Measurements from ENCODE around the gene BEST3.

BEST3 gene

GRCh38 chr12:69689638-69690037 lies 9.5 kb downstream of the BEST3 start:
- DNase-seq (ENCODE audit: low spot score), result no peak
- H3K27ac ChIP-seq, result peak overlapping the region; percentile 80
- POLR2A ChIA-PET (ENCODE audit: low non-redundant PET), result no interaction called here
- TF ChIP-seq CTCF (conservative IDR thresholded peaks at IDR 0.05; ENCODE audit: low read depth), result no peak
- CTCF ChIA-PET, result no interaction called here

- ChIA-PET CTCF (interaction anchor here (0.6 kb wide), 1 partner anchor 16 kb away, joined by 4 read pairs; no protein-coding TSS in a partner anchor), POLR2A (ENCODE audit: low non-redundant PET) (no interaction called here)
- DNase-seq (ENCODE audit: low spot score), result peak; percentile 88
- no peak for TF ChIP-seq CTCF (conservative IDR thresholded peaks at IDR 0.05; ENCODE audit: low read depth)
- peak overlapping the region; percentile 80 for H3K27ac ChIP-seq
Observed at GRCh38 chr12:69688471-69689427, 10.4 kb downstream of the BEST3 start.

GRCh38 chr12:69688021-69688420 lies 11.1 kb downstream of the BEST3 start:
- DNase-seq (ENCODE audit: low spot score), result peak; percentile 38
- ChIA-PET POLR2A (ENCODE audit: low non-redundant PET) (no interaction called here), CTCF (no interaction called here)
- TF ChIP-seq CTCF (conservative IDR thresholded peaks at IDR 0.05; ENCODE audit: low read depth), result no peak
- no peak overlapping the region; the same call in 1 of the 2 replicates for H3K27ac ChIP-seq

GRCh38 chr12:69687390-69687789 lies 11.7 kb downstream of the BEST3 start:
- CTCF ChIA-PET, result no interaction called here
- POLR2A ChIA-PET (ENCODE audit: low non-redundant PET), result no interaction called here
- H3K27ac ChIP-seq, result no peak overlapping the region
- TF ChIP-seq CTCF (conservative IDR thresholded peaks at IDR 0.05; ENCODE audit: low read depth), result no peak
- DNase-seq (ENCODE audit: low spot score), result no peak

GRCh38 chr12:69686731-69687130 lies 12.4 kb downstream of the BEST3 start:
- no peak overlapping the region; the same call in 1 of the 2 replicates for H3K27ac ChIP-seq
- no peak for TF ChIP-seq CTCF (conservative IDR thresholded peaks at IDR 0.05; ENCODE audit: low read depth)
- no peak for DNase-seq (ENCODE audit: low spot score)
- CTCF ChIA-PET, result interaction anchor here (0.5 kb wide), 1 partner anchor 76 kb away, joined by 3 read pairs; the partner anchor contains the start of gene LRRC10
- POLR2A ChIA-PET (ENCODE audit: low non-redundant PET), result no interaction called here

- ChIA-PET POLR2A (ENCODE audit: low non-redundant PET) (no interaction called here), CTCF (no interaction called here)
- TF ChIP-seq CTCF (conservative IDR thresholded peaks at IDR 0.05; ENCODE audit: low read depth), result no peak
- no peak overlapping the region for H3K27ac ChIP-seq
- DNase-seq (ENCODE audit: low spot score), result peak; percentile 47
Observed at GRCh38 chr12:69685810-69686209, 13.3 kb downstream of the BEST3 start.

All from RWPE1 (cell line).